Pancreas (tissue), 10 donors: ENCODE data around the gene MLXIP. TPM values are rescaled to one million over a fixed set of nuclear protein-coding genes. Genes with fewer than 3 reads are reported as not detected.

Source experiments
- ATAC-seq, 4 donors: fragments of 200-7000 bp; cut with Tn5 transposase; one replicate each; pipeline versions ENCODE4 v1.8.0 to v1.9.1; 2020; ENCODE audit warnings: mild to moderate bottlenecking in 4 of 4, moderate library complexity in 4 of 4
- DNase-seq, 6 donors: peaks; one replicate each; pipeline ENCODE4 v3.0.0-alpha.2; 2020
- FAIRE-seq: peaks from 2 replicates; lab custom pipeline; 2012; peaks lifted over from hg19 to GRCh38; lab: Jason Lieb, UNC
- H3K27ac ChIP-seq, 4 donors: fragments of 200-600 bp; sonication (generic); 1 replicate in 3 of 4; 2 replicates in 1 of 4; pipeline versions ENCODE4 v1.5.0 to v1.8.0; 2020
- H3K27me3 ChIP-seq, 4 donors: fragments of 200-600 bp; one replicate each; pipeline ENCODE4 v1.8.0; 2021
- H3K36me3 ChIP-seq, 3 donors: fragments of 200-600 bp; sonication (generic) in 1 of 3; one replicate each; pipeline versions ENCODE4 v1.5.0 to v1.8.0; 2020 to 2021
- H3K4me1 ChIP-seq, 3 donors: fragments of 200-600 bp; one replicate each; pipeline ENCODE4 v1.8.0; 2021
- H3K4me3 ChIP-seq, 4 donors: fragments of 200-600 bp; sonication (generic) in 2 of 4; one replicate each; pipeline versions ENCODE4 v1.5.0 to v1.8.0; 2020 to 2021
- H3K9me3 ChIP-seq, 4 donors: fragments of 200-600 bp; one replicate each; pipeline ENCODE4 v1.8.0; 2021
- WGBS, 2 donors: extraction: QIAGEN DNeasy Blood & Tissue Kit; methylation state at CpG; one replicate each; pipeline ENCODE4 v1.1.7; 2013; 5-methylcytosine and 5-hydroxymethylcytosine counted together
- intact Hi-C, 3 donors: fragments of 100-400 bp; cut with DNase I; formaldehyde crosslinking; loops; one replicate each; pipeline versions ENCODE4 v1.11.1 to v1.14.2; 2022
- polyA plus RNA-seq, 2 donors: library from polyadenylated mRNA; stranded (reverse); fragments of 200-250 nt; gene quantifications; one replicate each; pipeline ENCODE4 v1.2.3, GENCODE V29; 2013
- total RNA-seq, 6 donors: library from RNA; stranded (reverse); fragmentation: NEBNext Ultra II Directional in 4 of 6; extraction: Animal tissue kit (Norgen Biotek cat#: 25700) in 4 of 6; gene quantifications; one replicate each; pipeline versions ENCODE4 v1.2.1 to v1.2.4, GENCODE V29; 2021 to 2023
- TF ChIP-seq, protein P1 (sequence below), 4 donors: fragments of 200-600 bp; sonication (generic) in 3 of 4; IDR thresholded peaks; one replicate each; pipeline versions ENCODE4 v1.5.0 to v1.8.0; 2021; ENCODE audit warnings: antibody characterized with exemption in 4 of 4
- donor health status: healthy with polysubstance abuse.
- donor health status: DM: no; HTN: no; CAD: no; lungs with moderate emphysema.
- donor health status: DM: no; HTN: no; CAD: no.
- donor health status: control.
- donor health status: control.
- donor health status: Bipolar disorder and iron deficiency.
- donor health status: DM: yes; HTN: yes; CAD: no.
- donor health status: DM: no; HTN: no; CAD: no.
- donor health status: DM: no; HTN: no; CAD: no.
- donor health status: DM: yes; HTN: yes; CAD: no.

MLXIP gene
- total and polyA plus RNA-seq, 8 donors: 35.4 to 90.1 (median 55.5) TPM

DNA sequence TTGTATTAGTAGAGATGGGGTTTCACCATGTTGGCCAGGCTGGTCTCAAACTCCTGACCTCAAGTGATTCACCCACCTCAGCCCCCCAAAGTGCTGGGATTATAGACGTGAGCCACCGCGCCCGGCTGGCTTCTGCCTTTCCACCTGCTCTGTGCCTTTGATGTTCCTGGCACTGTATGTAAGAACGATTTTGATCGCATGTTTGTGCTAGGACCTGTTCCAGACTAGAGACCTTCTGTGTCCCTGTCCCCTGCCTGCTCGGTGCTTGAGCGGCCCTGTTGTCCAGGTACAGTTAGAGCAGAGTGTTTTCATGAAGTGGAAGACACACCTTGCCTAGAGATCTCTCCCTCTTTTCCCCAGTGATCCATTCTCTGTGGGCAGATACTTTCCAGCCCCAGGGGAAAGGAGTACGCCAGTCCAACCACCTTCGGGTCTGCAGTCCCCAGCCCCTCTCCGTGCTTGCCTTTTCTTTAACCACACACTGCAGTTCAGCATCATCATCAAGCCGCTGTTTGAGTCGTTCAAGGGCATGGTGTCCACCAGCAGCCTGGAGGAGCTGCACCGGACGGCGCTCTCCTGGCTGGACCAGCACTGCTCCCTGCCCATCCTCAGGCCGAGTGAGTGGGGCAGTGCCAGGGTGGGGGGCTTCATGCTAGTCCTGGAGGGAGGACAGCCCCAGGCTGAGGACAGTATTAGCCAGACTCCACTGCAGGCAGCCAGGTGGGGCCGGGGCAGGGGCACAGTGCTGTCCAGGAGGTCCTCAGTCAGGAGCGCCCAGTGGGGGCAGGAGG lies 62.1 kb downstream of the MLXIP start:
- WGBS, 2 donors: 91 to 93% methylated on average over 19 of the region's 19 CpGs
- peaks cover 6 to 51% (median 41%) of the 10 kb centered on the region in 3 donors for H3K36me3 ChIP-seq
- no peaks in the 10 kb centered on the region for H3K4me1 ChIP-seq
- intact Hi-C loops: no loop called here
- no peaks in the 10 kb centered on the region for H3K27me3 ChIP-seq
- TF ChIP-seq, protein P1, sequence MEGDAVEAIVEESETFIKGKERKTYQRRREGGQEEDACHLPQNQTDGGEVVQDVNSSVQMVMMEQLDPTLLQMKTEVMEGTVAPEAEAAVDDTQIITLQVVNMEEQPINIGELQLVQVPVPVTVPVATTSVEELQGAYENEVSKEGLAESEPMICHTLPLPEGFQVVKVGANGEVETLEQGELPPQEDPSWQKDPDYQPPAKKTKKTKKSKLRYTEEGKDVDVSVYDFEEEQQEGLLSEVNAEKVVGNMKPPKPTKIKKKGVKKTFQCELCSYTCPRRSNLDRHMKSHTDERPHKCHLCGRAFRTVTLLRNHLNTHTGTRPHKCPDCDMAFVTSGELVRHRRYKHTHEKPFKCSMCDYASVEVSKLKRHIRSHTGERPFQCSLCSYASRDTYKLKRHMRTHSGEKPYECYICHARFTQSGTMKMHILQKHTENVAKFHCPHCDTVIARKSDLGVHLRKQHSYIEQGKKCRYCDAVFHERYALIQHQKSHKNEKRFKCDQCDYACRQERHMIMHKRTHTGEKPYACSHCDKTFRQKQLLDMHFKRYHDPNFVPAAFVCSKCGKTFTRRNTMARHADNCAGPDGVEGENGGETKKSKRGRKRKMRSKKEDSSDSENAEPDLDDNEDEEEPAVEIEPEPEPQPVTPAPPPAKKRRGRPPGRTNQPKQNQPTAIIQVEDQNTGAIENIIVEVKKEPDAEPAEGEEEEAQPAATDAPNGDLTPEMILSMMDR (IDR thresholded peaks at IDR 0.05): no peak
- peak in 1 of 6 donors; percentile 65 for DNase-seq
- no peak for ATAC-seq
- no peak for FAIRE-seq
- no peaks in the 10 kb centered on the region for H3K9me3 ChIP-seq
- H3K4me3 ChIP-seq: no peak overlapping the region
- no peak overlapping the region for H3K27ac ChIP-seq

- no peaks in the 10 kb centered on the region for H3K4me1 ChIP-seq
- H3K36me3 ChIP-seq: peaks cover 6 to 51% (median 41%) of the 10 kb centered on the region in 3 donors
- TF ChIP-seq, protein P1 (IDR thresholded peaks at IDR 0.05): no peak
- H3K4me3 ChIP-seq: no peak overlapping the region
- no peaks in the 10 kb centered on the region for H3K9me3 ChIP-seq
- FAIRE-seq (no peak), DNase-seq (peak in 2 of 6 donors; percentile 45 to 65), ATAC-seq (no peak)
- H3K27ac ChIP-seq: no peak overlapping the region
- intact Hi-C loops: no loop called here
- WGBS, 2 donors: 87 to 89% methylated on average over 21 of the region's 21 CpGs
- no peaks in the 10 kb centered on the region for H3K27me3 ChIP-seq
These were observed 63.6 kb downstream of the MLXIP start for GRCh38 chr12:122141911-122142725.

- Histone ChIP-seq H3K27ac (no peak overlapping the region), H3K36me3 (peaks cover 6 to 48% (median 41%) of the 10 kb centered on the region in 3 donors), H3K27me3 (no peaks in the 10 kb centered on the region), H3K9me3 (no peaks in the 10 kb centered on the region), H3K4me3 (no peak overlapping the region), H3K4me1 (no peaks in the 10 kb centered on the region)
- no peak for DNase-seq
- TF ChIP-seq, protein P1 (IDR thresholded peaks at IDR 0.05): no peak
- WGBS, 2 donors: 63 to 65% methylated on average over 6 of the region's 6 CpGs
- intact Hi-C loops: no loop called here
- ATAC-seq: no peak
- FAIRE-seq: no peak
These were observed 64.3 kb downstream of the MLXIP start for GRCh38 chr12:122142857-122143256.

DNA sequence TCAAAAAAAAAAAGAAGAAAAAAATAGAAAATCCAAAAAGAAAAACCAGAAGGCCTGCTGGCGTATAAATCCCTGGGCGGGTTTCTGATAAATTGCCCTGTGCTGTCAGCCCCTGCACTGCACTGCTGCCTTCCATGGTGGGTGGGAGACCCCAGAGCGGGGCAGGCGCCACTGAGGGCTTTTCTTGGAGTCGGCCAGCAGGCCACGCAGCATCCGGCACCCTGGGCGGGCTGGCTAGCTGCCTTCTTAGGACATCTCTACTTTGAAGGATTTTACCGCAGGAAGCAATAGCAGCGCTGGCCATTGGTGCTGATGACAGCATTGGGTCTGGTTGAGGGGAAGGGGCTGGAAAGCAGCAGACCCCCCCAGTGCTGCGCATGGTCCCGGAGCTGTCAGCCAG lies 66.3 kb downstream of the MLXIP start:
- no peaks in the 10 kb centered on the region for H3K9me3 ChIP-seq
- intact Hi-C loops: no loop called here
- H3K27me3 ChIP-seq: no peaks in the 10 kb centered on the region
- no peak for DNase-seq
- no peaks in the 10 kb centered on the region for H3K4me1 ChIP-seq
- TF ChIP-seq, protein P1 (IDR thresholded peaks at IDR 0.05): no peak
- 95% methylated on average over 12 of the region's 12 CpGs for WGBS, 2 donors
- H3K36me3 ChIP-seq: peaks cover 6 to 30% (median 27%) of the 10 kb centered on the region in 3 donors
- no peak for ATAC-seq
- no peak overlapping the region for H3K27ac ChIP-seq
- H3K4me3 ChIP-seq: no peak overlapping the region
- no peak for FAIRE-seq
